ENCODE results near the gene HTR1E. TPM values are rescaled to one million over a fixed set of nuclear protein-coding genes. Genes with fewer than 3 reads are reported as not detected.
A peak's percentile ranks its signal among the peaks of the same experiment; 100 is the strongest.

Gene HTR1E
- total and polyA plus RNA-seq, 2 of the 8 experiments (the other 6 are each of a cell fraction or from before 2014, with no cell fraction given): 0.09 TPM; not detected in 1

DNA sequence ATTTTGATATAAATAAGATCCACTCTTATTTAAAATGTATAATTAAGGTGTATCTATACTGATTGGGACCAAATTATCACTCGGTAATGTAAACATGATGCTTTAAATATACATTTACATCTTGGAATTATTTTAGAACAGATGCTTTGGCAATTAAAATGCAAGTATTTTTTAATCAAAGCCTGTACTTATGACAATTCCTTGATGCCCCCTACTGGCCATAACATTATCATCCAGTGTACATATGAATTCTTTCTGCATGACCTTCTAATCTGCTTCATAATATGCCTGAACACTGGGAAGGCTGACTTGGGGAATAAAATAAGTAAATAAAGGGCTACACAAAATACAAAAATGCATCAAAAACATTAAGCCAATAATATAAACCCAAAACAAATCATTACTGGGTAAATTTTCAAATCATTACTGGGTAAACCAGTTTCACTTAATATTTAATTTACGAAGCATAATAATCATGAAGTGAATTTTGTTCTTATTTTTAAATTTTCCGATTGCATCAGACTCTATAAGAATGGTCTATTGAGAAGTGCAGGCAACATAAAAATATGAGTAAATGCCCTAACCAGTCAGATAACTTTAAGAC is 92.5 kb downstream of the HTR1E start:
- Histone ChIP-seq H2BK20ac (ENCODE audit: low read length) (no peak overlapping the region), H2BK5ac (ENCODE audit: low read depth, low read length) (no peak overlapping the region), H2BK15ac (ENCODE audit: low read length) (no peak overlapping the region), H3K4me2 (ENCODE audit: insufficient read depth in 1 of 2, low read depth in 2 of 2, low read length in 2 of 2) (no peak overlapping the region), H3K79me1 (ENCODE audit: low read depth, low read length) (no peaks in the 10 kb centered on the region), H4K8ac (ENCODE audit: extremely low read depth, insufficient read depth, low read length) (no peak overlapping the region), H3K27ac (ENCODE audit: low read depth, low read length) (no peak overlapping the region), H2BK120ac (replicated peaks; ENCODE audit: low read depth, low read length) (no peak overlapping the region), H3K56ac (replicated peaks; ENCODE audit: insufficient read length, low read depth, low read length) (no peak overlapping the region), H4K91ac (replicated peaks; ENCODE audit: insufficient read length, low read length) (no peak overlapping the region), H3K9me3 (ENCODE audit: insufficient read depth in 2 of 2, low read depth in 1 of 2, low read length in 1 of 2) (no peaks in the 10 kb centered on the region), H3K79me2 (ENCODE audit: control insufficient read depth in 1 of 2, insufficient read depth in 2 of 2, low read length in 2 of 2) (no peaks in the 10 kb centered on the region), H3K18ac (ENCODE audit: extremely low read depth, low read length) (no peak overlapping the region), H3K36me3 (ENCODE audit: control insufficient read depth in 2 of 4, insufficient read depth in 4 of 4, low read length in 3 of 4) (no peaks in the 10 kb centered on the region), H3K23me2 (ENCODE audit: low read depth, low read length) (no peaks in the 10 kb centered on the region), H3K14ac (ENCODE audit: insufficient read length) (no peak overlapping the region), H3K27me3 (replicated peaks in 1 of 4; ENCODE audit: control insufficient read depth in 3 of 4, extremely low read depth in 1 of 4, insufficient read depth in 3 of 4, low read length in 3 of 4) (no peaks in the 10 kb centered on the region), H2AK5ac (ENCODE audit: low read depth, low read length) (no peak overlapping the region), H3K4me3 (ENCODE audit: extremely low read depth in 1 of 4, insufficient read depth in 2 of 4, low read depth in 3 of 4, low read length in 4 of 4) (no peak overlapping the region), H3K23ac (ENCODE audit: insufficient read length) (no peak overlapping the region), H3K4me1 (replicated peaks in 1 of 4; ENCODE audit: control insufficient read depth in 3 of 4, insufficient read depth in 4 of 4, low read length in 3 of 4) (no peaks in the 10 kb centered on the region), H4K20me1 (replicated peaks in 1 of 2; ENCODE audit: control insufficient read depth in 1 of 2, insufficient read depth in 2 of 2, low read length in 2 of 2) (no peaks in the 10 kb centered on the region), H3K4ac (replicated peaks; ENCODE audit: insufficient read length, low read depth, low read length) (no peak overlapping the region), H2AFZ (ENCODE audit: low read length) (no peak overlapping the region), H4K5ac (ENCODE audit: insufficient read length, low read depth, low read length) (no peak overlapping the region), H3K9ac (replicated peaks in 1 of 4; ENCODE audit: extremely low read depth in 1 of 4, low read depth in 3 of 4, low read length in 3 of 4) (no peak overlapping the region), H2BK12ac (ENCODE audit: low read depth, low read length) (no peak overlapping the region)
- 67% methylated on average over 3 of the region's 3 CpGs; no CpG with 5 or more reads in 1 of the 2 experiments for whole genome bisulfite sequencing, 2 experiments (ENCODE audit: extremely low coverage in 1 of 2, insufficient coverage in 1 of 2, insufficient read length in 1 of 2, insufficient replicate concordance in 2 of 2, low coverage in 1 of 2, low lambda C conversion rate in 2 of 2, missing lambda C conversion rate in 1 of 2)
- ChIA-PET POLR2A (ENCODE audit: partially characterized antibody) (no interaction called here), CTCF (ENCODE audit: partially characterized antibody) (no interaction called here)
- DNase-seq (ENCODE audit: low read depth in 1 of 2, low spot score in 2 of 2) (no peak), FAIRE-seq (no peak)
- TF ChIP-seq SRF (IDR thresholded peaks at IDR 0.05; ENCODE audit: low read depth, low read length) (no peak), EZH2 (IDR thresholded peaks at IDR 0.05; ENCODE audit: low read depth, low read length, severe bottlenecking) (no peak), CHD2 (IDR thresholded peaks at IDR 0.05; ENCODE audit: low read length) (no peak), RAD21 (IDR thresholded peaks at IDR 0.05 in 1 of 2, conservative IDR thresholded peaks at IDR 0.05 in 1 of 2; ENCODE audit: low read depth in 2 of 2, low read length in 2 of 2) (peak; percentile 38 to 44; a peak in 3 of 4 replicates), GABPA (IDR thresholded peaks at IDR 0.05; ENCODE audit: borderline replicate concordance, insufficient read depth, low read length) (no peak)
- TF ChIP-seq, protein P1, sequence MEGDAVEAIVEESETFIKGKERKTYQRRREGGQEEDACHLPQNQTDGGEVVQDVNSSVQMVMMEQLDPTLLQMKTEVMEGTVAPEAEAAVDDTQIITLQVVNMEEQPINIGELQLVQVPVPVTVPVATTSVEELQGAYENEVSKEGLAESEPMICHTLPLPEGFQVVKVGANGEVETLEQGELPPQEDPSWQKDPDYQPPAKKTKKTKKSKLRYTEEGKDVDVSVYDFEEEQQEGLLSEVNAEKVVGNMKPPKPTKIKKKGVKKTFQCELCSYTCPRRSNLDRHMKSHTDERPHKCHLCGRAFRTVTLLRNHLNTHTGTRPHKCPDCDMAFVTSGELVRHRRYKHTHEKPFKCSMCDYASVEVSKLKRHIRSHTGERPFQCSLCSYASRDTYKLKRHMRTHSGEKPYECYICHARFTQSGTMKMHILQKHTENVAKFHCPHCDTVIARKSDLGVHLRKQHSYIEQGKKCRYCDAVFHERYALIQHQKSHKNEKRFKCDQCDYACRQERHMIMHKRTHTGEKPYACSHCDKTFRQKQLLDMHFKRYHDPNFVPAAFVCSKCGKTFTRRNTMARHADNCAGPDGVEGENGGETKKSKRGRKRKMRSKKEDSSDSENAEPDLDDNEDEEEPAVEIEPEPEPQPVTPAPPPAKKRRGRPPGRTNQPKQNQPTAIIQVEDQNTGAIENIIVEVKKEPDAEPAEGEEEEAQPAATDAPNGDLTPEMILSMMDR (IDR thresholded peaks at IDR 0.05; ENCODE audit: control extremely low read depth in 1 of 3, insufficient read depth in 1 of 3, low read depth in 1 of 3, low read length in 3 of 3): peak in 1 of 3 experiments; percentile 33; a peak in 2 of 4 replicates
- TF ChIP-seq, protein P2, sequence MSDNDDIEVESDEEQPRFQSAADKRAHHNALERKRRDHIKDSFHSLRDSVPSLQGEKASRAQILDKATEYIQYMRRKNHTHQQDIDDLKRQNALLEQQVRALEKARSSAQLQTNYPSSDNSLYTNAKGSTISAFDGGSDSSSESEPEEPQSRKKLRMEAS (IDR thresholded peaks at IDR 0.05): no peak
- TF ChIP-seq, protein P3, sequence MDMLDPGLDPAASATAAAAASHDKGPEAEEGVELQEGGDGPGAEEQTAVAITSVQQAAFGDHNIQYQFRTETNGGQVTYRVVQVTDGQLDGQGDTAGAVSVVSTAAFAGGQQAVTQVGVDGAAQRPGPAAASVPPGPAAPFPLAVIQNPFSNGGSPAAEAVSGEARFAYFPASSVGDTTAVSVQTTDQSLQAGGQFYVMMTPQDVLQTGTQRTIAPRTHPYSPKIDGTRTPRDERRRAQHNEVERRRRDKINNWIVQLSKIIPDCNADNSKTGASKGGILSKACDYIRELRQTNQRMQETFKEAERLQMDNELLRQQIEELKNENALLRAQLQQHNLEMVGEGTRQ (IDR thresholded peaks at IDR 0.05; ENCODE audit: low read length): no peak
